ENCODE results near the gene RHBDL2. TPM values are rescaled to one million over a fixed set of nuclear protein-coding genes. Genes with fewer than 3 reads are reported as not detected.

RHBDL2 gene
- total and polyA plus RNA-seq, 9 of the 15 experiments (the other 6 are each of a cell fraction or from before 2014, with no cell fraction given), result not detected

DNA sequence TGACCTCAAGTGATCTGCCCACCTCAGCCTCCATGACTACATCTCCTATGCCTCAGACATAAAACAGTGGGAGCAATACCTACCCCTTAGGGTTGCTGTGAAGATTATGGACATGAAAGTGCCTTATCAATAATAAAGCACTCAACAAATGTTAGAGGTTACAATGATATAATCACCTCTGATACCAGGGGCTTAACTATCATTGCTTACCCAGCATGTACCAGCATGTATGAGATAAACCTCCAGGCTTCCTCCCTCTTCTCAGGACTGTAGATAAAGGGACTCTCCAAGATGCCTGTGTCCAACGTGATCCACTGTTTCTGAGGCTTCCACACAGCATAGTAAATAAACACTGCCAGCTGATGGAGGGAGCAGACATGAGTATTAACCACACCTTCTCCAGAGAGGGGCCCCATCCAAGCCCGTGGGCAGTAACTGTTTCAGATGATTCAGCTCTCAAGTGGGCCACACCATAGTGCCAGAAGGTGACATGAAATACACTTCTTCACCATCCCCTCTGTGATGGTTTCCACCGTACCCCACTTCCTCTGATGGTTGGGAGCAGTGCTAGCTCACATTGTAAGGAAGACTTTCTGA, 26.2 kb downstream of the RHBDL2 start:
- Histone ChIP-seq H3K9ac (ENCODE audit: insufficient read depth in 1 of 2, low read depth in 2 of 2, low read length in 2 of 2) (peak overlapping the region in 1 of 2 experiments; percentile 21; a peak in 2 of 4 replicates), H3K27me3 (ENCODE audit: control insufficient read depth in 2 of 2, insufficient read depth in 2 of 2, low read length in 2 of 2) (no peaks in the 10 kb centered on the region), H3K9me3 (replicated peaks; ENCODE audit: control insufficient read depth, insufficient read depth, low read depth, low read length) (no peaks in the 10 kb centered on the region), H3K4me2 (ENCODE audit: insufficient read depth, low read length) (peak overlapping the region; percentile 62), H3K4me3 (no peak overlapping the region), H2AFZ (ENCODE audit: low read depth, low read length) (peak overlapping the region; percentile 48), H3K27ac (ENCODE audit: extremely low read depth, low read depth, low read length) (peak overlapping the region; percentile 41; the same call in 1 of the 3 replicates), H3K9me1 (ENCODE audit: control insufficient read depth, insufficient read depth, low read length) (no peaks in the 10 kb centered on the region), H3K36me3 (ENCODE audit: control insufficient read depth, insufficient read depth, low read length) (no peaks in the 10 kb centered on the region), H3K79me2 (ENCODE audit: control insufficient read depth, insufficient read depth, low read length) (no peaks in the 10 kb centered on the region), H4K20me1 (replicated peaks; ENCODE audit: control insufficient read depth, insufficient read depth, low read length) (no peaks in the 10 kb centered on the region), H3K4me1 (replicated peaks in 1 of 2; ENCODE audit: control insufficient read depth in 2 of 2, insufficient read depth in 2 of 2, low read length in 2 of 2) (peaks cover 19 to 22% of the 10 kb centered on the region in 2 experiments; a peak in 4 of 5 replicates)
- peak; percentile 89 for ATAC-seq
- intact Hi-C loops (cut with micrococcal nuclease) (no loop called here), in situ Hi-C loops (cut with MboI) (no loop called here)
- 0% methylated on average over 3 of the region's 3 CpGs for WGBS (ENCODE audit: insufficient coverage, low coverage, missing lambda C conversion rate)
- peak; percentile 90 for FAIRE-seq
- ChIA-PET POLR2A (interaction anchor here (0.6 to 1.0 kb wide), 5 partner anchors 10 to 388 kb away, joined by 3 to 4 read pairs (median 3); no protein-coding TSS in a partner anchor), CTCF (ENCODE audit: low intra/inter-chr PET ratio) (no interaction called here)
- no TSS peak for BruUV-seq (replicated peaks)
- DNase-seq (ENCODE audit: extremely low read depth in 1 of 4, low spot score in 3 of 4), result peak; percentile 65 to 90 (median 75)
- TF ChIP-seq RBM22 (IDR thresholded peaks at IDR 0.05; ENCODE audit: low read depth, low read length, poor library complexity, severe bottlenecking) (no peak), KDM5B (IDR thresholded peaks at IDR 0.05; ENCODE audit: insufficient replicate concordance, low read depth, low read length) (no peak), RBM39 (optimal IDR thresholded peaks at IDR 0.05; ENCODE audit: low read depth, low read length) (no peak), NFIC (IDR thresholded peaks at IDR 0.05) (peak; percentile 92), PML (IDR thresholded peaks at IDR 0.05; ENCODE audit: low read length) (peak; percentile 96), DLX4 (CRISPR knock-in tag; IDR thresholded peaks at IDR 0.05) (no peak), TRIM24 (IDR thresholded peaks at IDR 0.05) (peak; percentile 86 to 94), SAFB (IDR thresholded peaks at IDR 0.05; ENCODE audit: borderline replicate concordance, low read depth, low read length) (no peak)
- TF ChIP-seq, protein P1, sequence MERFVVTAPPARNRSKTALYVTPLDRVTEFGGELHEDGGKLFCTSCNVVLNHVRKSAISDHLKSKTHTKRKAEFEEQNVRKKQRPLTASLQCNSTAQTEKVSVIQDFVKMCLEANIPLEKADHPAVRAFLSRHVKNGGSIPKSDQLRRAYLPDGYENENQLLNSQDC (CRISPR knock-in tag; IDR thresholded peaks at IDR 0.05), result no peak
- TF ChIP-seq, protein P2, sequence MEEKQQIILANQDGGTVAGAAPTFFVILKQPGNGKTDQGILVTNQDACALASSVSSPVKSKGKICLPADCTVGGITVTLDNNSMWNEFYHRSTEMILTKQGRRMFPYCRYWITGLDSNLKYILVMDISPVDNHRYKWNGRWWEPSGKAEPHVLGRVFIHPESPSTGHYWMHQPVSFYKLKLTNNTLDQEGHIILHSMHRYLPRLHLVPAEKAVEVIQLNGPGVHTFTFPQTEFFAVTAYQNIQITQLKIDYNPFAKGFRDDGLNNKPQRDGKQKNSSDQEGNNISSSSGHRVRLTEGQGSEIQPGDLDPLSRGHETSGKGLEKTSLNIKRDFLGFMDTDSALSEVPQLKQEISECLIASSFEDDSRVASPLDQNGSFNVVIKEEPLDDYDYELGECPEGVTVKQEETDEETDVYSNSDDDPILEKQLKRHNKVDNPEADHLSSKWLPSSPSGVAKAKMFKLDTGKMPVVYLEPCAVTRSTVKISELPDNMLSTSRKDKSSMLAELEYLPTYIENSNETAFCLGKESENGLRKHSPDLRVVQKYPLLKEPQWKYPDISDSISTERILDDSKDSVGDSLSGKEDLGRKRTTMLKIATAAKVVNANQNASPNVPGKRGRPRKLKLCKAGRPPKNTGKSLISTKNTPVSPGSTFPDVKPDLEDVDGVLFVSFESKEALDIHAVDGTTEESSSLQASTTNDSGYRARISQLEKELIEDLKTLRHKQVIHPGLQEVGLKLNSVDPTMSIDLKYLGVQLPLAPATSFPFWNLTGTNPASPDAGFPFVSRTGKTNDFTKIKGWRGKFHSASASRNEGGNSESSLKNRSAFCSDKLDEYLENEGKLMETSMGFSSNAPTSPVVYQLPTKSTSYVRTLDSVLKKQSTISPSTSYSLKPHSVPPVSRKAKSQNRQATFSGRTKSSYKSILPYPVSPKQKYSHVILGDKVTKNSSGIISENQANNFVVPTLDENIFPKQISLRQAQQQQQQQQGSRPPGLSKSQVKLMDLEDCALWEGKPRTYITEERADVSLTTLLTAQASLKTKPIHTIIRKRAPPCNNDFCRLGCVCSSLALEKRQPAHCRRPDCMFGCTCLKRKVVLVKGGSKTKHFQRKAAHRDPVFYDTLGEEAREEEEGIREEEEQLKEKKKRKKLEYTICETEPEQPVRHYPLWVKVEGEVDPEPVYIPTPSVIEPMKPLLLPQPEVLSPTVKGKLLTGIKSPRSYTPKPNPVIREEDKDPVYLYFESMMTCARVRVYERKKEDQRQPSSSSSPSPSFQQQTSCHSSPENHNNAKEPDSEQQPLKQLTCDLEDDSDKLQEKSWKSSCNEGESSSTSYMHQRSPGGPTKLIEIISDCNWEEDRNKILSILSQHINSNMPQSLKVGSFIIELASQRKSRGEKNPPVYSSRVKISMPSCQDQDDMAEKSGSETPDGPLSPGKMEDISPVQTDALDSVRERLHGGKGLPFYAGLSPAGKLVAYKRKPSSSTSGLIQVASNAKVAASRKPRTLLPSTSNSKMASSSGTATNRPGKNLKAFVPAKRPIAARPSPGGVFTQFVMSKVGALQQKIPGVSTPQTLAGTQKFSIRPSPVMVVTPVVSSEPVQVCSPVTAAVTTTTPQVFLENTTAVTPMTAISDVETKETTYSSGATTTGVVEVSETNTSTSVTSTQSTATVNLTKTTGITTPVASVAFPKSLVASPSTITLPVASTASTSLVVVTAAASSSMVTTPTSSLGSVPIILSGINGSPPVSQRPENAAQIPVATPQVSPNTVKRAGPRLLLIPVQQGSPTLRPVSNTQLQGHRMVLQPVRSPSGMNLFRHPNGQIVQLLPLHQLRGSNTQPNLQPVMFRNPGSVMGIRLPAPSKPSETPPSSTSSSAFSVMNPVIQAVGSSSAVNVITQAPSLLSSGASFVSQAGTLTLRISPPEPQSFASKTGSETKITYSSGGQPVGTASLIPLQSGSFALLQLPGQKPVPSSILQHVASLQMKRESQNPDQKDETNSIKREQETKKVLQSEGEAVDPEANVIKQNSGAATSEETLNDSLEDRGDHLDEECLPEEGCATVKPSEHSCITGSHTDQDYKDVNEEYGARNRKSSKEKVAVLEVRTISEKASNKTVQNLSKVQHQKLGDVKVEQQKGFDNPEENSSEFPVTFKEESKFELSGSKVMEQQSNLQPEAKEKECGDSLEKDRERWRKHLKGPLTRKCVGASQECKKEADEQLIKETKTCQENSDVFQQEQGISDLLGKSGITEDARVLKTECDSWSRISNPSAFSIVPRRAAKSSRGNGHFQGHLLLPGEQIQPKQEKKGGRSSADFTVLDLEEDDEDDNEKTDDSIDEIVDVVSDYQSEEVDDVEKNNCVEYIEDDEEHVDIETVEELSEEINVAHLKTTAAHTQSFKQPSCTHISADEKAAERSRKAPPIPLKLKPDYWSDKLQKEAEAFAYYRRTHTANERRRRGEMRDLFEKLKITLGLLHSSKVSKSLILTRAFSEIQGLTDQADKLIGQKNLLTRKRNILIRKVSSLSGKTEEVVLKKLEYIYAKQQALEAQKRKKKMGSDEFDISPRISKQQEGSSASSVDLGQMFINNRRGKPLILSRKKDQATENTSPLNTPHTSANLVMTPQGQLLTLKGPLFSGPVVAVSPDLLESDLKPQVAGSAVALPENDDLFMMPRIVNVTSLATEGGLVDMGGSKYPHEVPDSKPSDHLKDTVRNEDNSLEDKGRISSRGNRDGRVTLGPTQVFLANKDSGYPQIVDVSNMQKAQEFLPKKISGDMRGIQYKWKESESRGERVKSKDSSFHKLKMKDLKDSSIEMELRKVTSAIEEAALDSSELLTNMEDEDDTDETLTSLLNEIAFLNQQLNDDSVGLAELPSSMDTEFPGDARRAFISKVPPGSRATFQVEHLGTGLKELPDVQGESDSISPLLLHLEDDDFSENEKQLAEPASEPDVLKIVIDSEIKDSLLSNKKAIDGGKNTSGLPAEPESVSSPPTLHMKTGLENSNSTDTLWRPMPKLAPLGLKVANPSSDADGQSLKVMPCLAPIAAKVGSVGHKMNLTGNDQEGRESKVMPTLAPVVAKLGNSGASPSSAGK (IDR thresholded peaks at IDR 0.05), result no peak; the same call in 1 of the 2 replicates

Measured in K562 (cell line).